T follicular helper cell (primary cell): Measurements from ENCODE around the gene ADCY6.

Experiments used
- DNase-seq: peaks from one replicate; pipeline ENCODE4 v3.0.0-alpha.2; 2020; ENCODE audit warnings: low read depth

Gene ADCY6

DNA sequence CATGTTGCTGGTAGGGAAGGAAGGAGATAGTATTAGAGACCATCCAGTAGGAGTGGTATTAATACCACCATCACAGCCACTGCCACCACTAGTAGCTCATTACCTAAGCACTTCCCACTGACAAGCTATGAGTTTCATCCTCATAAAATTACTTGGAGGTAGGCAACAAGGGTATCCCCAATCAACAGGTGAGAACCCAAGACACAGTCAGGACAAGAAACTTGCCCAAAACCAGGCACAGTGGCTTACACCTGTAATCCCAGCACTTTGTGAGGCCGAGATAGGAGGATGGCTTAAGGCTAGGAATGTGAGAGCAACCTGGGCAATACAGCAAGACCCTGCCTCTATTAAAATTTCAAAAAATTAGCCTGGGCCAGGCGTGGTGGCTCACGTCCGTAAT, 5.5 kb downstream of the ADCY6 start:
- no peak for DNase-seq

DNA sequence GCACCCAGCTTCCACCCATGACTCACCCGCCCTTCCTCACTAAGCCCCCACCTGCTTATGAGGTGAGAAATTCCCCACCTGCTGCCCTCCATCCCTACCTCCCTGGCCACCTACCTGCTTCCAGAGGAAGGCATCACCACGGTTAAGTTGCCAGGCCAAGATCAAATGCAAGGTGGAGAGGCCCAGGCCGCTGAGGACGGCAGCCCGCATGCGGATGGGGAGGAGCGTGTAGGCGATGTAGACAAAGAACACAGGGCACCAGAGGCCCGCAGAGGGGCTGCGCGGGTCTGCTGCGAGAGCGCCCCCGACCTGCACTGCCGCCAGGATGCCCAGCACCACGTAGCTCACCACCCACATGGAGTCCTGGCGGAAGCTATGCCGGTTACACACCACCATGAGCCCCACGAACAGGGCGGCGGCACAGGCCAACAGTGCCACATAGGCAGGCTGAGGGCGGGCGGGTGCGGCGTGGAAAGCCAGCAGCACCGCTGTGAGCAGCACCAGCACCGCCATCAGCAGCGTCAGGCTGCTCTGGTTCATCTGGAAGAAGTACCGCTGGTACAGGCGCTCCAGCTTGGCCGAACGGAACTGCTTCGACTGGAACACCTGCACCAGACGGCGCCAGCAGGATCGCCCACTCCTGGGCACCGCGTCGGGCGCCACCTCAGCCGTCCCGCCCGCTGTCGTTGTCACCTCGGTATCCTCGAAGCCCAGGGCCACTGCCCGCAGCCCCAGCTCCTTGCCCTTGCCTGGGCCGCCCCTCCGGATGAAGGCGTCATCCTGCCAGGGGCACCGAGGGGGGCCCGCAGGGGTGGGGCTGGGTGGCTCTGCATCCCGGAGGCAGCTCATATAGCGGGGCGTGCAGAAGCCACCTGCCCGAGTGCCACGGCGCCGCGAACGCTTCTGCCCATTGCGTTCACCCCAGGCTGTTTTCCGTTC, 6.2 kb downstream of the ADCY6 start:
- DNase-seq = no peak

DNA sequence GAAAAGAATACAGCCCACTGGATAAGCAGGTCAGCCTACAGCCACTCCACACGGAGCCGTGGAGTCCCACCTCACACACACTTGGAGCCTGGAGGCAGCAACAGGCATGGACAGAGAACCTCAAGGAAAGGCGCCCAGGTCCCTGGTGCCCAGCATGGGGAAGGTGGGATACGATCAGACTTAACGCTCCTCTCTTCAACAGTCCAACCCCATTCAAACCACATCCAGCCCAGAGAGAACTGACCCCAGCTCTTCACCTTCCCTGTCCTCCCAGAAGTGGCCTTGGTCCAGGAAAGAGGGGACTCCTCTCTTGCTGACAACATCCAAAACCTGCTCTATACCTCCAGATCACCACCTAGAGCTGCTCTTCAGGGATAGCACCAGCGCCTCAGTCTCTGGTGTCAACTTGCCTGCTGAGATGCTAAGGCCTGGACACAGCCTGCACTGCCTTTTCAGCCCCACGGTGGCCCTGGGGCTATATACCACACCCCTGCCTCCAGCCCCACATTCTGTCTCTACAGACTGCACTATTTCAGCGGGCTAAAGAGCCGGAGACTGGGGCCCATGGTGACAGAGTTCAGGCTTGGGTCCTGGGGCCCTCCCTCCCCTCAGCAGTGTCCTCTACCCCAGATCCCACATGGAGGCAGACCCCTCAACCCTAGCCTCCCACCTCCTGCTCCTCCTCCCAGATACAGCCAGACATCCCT, 7.0 kb downstream of the ADCY6 start:
- no peak for DNase-seq

DNA sequence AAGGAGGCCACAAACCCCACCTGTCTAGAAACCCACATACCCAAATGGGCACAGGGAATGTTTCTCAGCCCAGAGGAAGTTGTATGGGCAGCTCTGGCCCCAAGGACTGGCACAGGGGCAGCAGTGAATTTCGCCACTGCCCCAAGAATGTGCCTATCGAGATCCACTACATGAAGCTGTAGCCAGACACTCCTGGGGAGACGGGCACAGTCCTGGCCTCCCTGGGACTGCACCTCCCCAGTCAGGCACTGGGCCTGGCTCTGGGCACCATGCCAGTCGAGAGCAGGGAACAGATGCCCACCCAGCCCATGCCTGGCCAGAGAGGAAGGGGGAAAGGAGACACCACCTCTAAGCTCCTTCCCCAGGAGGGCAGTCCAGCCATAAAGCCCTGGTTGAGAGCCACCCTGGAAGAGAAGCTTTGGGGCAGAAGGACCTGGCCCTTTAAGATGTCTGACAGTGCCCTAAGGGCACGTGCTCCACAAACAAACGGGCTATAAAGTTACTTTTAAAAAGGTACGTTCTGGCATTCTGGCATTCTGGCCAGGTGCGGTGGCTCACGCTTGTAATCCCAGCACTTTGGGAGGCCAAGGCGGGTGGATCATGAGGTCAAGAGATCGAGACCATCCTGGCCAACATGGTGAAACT, 8.4 kb downstream of the ADCY6 start:
- no peak for DNase-seq

DNA sequence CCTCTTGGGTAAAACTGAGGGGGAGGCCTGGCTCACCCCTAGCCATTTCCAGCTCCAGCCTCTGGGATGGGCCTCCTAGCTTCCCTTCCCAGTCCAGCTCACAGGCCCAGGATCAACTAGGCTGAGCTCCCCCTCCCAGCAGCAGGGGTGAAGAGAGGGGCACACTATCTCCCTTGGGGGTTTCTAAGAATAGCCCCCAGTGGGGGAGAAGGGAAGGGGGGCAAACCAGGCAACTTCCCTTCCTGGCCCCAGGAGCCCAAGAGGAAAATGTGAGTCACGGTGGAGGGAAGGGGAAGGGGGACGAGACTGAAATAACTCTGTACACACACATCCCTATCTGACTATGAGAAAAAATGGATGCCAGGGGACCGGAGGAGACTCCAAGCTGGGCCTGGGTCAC, 9.0 kb downstream of the ADCY6 start:
- DNase-seq = no peak

DNA sequence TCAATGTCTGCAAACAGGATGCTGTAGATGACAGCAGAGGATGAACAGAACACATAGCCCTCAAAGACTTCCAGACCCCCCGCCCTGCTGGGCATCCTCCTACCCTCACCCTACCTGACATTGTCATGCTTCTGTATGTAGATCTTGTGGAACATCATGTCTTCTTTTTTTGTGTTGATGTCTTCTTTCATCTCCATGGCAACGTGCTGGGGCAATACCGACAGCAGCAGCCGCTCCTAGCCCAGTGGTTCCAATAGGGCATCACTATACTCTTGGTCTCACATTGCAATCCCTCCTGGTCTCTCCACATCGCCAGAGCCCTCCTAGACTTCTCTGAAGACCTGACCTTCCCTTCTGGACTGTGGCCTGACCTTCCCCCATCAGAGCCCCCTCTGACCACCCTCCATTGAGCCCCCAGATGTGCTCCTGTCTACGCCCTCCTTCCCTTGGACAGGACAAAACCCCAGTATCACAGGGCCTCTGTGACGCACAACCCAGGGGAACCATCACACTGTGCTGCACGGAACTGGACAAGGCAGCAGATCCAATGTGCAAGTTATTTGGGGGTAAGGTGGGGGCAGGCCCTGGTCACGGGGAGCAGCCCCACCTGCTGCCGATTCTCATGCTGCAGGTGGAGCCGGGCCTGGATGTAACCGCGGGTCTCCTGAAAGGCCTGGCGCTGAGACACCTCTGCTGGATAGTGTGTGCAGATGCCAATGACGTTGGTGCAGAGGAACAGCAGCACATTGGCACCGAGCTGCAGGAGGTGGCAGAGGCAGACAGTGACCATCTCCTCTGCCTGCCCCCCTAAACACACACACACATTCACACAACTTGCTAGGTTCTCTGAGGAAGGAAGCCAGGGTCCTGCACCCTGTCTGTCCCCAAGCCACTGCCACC, 11.1 kb downstream of the ADCY6 start:
- no peak for DNase-seq

DNA sequence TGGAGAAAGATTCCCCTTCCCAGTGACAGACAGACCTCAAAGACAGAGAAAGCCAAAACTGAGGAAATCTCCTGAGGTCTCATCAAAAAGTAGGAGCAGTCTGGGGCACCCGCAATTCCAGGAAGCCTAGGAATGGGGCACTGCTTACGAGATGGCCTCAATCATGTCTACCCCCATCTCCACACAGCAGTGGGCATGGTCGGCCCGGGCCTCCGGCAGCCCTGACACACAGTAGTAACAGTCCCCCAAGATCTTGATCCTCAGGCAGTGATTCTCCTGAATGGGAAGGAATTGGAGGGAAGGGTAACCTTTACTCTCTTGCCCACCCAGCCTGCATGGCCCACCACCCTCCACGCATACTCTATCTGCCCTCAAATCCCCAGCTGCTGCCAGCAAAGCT, 11.9 kb downstream of the ADCY6 start:
- no peak for DNase-seq

DNA sequence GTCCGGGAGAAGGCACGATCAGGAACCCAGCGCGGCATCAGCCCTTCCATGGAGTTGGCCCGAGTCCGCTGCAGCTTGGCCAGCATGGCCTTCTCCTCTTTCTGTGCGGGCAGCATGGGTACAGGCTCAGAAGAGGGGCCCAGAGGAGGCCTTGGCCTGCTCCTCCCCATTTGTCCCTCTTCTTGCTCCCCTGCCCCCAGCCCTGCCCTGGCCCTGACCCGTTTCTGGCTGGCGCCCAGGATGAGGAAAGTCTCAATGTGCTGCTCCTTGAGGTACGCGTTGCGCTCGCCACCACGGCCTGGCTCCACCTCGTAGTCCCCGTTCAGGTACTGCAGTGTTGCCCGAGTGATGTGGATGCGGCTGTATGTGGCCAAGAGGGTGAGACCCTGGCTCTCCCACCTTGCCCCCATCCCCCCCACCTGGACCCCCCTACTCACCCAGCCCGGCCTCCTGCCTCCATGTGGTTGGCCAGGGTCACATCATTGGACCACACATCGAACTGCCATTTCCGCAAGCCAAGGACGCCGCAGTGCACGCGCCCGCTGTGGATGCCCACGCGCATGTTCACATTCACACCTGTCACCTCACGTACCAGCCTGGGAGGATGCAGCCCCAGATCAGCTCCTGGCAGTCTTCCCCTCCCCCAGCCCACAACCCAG, 12.8 kb downstream of the ADCY6 start:
- no peak for DNase-seq

DNA sequence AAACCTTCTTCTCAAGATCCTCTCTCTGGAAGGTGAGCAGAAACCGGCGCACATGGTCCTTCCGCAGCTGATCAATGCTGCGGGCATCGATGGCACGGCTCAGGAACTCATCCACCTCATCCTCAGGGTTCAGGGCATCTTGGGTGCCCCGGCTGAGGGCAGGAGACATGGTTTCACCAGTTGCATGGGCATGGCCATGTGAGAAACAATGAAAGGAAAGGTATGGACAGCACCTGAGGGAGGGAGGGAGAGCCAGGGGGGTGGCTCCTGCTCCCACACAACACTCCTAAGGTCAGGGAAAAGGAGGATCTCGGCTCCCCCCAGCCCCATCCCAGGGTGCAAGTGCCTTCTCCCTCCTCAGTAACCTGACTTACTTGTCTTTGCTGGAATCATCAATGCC, 13.6 kb downstream of the ADCY6 start:
- DNase-seq = no peak

DNA sequence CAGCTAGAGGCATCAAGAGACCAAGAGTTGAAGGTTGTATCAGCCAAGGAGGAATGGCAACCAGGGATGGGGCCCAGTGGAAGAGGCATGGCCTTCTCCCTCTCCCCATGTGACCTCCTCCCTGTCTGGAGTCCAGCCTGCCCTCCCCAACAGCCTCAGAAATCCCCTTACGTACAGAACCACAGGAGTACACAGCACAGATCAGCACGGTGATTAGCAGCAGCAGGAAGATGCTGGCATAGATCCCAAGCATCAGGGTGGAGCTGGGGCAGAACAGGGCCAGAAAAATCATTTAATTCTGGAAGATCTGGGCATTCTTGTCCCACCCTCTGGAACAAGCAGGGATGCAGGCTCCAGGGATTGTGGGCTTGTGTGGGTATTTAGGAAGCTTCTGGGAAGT, 14.4 kb downstream of the ADCY6 start:
- DNase-seq = no peak

DNA sequence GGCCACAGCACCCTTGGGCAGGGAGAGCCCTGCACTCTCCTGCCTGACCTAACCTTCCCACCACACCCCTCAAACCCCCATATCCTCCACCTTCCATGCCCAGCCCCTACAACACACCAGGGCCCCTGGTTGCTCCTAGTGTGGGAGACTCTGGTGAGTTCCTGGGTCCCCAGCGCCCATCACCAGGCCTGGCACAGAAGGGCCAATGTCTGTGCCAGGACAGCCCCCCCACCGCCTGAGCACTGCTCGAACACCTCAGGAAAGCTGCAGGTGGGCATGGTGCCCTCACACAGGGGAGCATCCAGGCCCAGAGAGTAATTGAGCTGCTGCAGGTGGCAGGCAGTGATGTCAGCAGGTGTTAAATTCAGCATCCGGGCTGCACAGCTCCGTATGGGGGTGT, 15.2 kb downstream of the ADCY6 start:
- no peak for DNase-seq

DNA sequence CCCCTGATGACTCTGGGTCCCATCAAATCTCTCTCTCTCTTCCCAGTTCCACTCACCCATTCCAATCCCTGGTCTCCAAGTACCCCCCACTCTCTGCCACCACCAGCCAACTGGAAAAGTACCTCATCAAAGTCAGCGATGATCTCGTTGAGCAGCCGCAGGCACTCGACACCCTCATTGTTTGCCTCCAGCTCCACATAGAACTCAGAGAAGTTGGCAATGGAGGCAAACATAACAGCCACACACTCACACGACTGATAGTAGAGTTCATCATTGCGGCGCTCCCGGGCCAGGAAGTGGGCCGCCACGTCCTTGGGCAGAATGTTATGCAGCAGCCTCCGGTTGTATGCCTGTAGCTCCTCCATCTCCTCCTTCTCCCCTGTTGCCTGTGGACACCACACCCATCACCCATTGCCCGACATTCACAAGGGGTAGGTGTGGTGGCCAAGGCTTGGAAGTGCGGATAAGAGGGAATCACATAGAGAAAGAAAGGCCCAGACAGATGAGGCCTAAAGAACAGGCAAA, 17.2 kb downstream of the ADCY6 start:
- no peak for DNase-seq

DNA sequence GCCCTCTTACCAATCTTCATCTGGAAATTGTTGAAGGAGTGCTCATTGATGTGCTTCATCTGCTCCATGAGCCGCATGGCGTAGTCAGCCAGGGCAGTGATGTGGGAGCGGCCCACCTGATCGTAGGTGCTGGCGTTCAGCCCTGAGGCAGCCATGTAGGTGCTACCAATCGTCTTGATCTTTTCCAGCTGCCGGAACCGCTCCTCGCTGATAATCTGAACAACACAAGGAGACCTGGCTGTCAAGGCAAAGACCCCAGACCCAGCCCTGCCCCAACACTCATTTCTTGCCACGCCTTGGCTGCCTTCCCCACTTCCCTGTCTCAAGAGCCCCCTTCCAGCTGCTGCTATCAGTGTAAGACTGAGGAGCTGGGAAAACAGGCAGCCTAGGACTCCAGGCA, 18.1 kb downstream of the ADCY6 start:
- no peak for DNase-seq

DNA sequence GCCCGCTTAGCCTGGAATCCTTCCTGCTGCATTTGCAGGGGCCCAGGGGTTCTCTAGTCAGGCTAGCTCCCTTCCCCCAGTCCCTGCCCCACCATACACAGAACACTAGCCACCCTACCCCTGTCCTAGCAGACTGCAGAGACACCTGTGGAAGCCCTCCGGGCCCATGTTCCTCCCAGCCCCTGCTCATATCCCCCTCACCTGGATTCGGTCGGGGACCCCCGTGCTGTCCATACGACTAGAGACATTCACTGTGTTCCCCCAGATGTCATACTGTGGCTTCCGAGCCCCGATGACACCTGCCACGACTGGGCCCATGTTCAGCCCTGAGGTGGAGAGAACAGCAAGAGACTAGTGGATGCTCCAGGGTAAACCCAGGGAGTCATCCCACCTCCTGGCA, 20.2 kb downstream of the ADCY6 start:
- DNase-seq = no peak

DNA sequence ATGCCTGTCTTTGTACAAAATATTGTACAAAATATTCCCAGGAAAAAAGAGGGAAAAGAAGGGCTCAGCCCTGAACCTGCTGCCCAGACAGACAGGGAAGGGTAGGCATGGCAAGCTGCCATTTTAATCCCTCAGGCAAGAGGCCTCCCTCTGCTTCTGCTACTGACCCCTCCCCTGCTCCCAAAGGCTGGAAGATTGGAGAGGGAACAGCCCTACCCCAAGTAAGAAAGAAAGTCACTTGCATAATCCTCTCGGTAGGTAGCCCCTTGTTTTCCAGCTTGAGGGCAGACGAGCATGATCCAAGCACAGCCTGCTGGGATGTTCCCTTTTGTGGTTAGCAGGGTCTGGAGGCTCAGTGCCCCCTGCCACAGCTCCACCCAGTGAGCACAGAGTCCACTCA, 20.7 kb downstream of the ADCY6 start:
- no peak for DNase-seq

DNA sequence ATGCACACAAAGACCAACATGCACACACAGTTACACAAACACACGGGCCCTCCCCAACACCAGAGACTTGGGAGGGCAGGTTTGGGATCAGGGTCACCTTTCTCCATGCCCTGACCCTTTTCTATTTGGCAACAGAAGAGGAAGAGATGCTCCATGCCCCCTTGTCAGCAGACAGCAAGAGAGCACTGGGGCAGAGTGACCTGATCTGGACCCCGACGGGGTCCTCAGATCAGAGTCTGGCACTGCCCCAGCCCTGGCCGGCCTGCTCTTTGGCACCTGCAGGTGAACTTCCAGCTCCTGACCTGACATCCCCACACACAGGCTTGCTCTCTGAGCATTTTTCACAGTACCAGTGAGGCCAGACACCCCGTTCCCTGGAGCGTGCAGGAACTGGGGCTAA, 21.4 kb downstream of the ADCY6 start:
- no peak for DNase-seq

DNA sequence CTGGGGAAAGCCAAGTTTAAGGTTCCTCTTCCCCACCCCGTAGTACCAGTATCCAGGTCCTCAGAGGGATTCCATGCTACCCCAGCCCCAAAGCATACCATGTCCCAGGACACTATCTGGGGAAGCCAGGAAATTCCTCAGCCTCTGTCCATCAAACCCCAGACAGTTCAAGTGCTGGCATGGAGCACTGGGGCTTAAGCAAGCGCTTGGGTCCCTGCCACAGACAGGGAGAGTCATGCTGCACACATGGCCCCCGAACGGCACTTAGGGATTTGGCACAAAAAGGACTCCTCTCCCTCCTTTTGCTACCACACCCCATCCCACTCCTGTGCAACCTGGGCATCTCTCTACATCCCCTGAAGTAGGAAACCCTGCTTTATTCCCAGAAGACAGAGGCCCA, 21.8 kb downstream of the ADCY6 start:
- no peak for DNase-seq

DNA sequence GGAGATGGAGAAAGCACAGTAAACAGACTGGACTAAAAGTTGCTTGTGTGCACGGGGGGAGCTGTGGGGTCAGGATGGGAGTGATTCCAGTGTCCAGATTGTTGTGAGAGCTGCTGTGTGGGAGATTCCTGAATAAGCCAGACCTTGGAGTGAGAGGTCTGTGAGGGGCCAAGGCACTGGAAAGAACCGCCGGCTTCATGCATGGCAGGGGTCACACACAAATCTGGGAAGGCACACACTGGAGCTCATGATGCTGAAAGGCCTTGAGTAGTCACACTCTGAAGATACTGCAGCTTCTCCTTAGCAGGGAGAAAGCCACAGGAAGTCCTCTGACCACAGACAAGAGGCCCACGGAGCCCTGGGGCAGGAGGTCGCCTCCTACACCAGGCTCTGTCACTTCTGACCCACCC, 23.1 kb downstream of the ADCY6 start:
- DNase-seq = no peak

DNA sequence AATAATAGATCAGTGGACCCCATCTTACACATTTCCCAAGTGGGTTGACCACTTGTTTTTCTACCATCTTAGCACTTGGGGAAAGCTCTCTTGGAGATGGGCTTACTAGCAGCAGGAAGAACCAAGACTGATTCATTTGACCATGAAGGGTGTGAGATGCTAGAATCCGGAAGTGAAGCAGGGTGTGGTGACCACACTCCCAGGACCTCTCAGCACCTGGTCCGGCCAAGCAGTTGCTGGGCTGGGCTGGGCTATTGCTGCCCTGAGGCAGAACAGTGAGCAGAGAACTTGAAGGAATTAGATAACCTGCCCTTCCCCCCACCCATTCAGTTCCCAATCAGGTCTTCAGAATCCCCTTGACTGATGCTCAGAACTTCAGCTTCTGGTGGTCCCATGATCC, 24.4 kb downstream of the ADCY6 start:
- no peak for DNase-seq

DNA sequence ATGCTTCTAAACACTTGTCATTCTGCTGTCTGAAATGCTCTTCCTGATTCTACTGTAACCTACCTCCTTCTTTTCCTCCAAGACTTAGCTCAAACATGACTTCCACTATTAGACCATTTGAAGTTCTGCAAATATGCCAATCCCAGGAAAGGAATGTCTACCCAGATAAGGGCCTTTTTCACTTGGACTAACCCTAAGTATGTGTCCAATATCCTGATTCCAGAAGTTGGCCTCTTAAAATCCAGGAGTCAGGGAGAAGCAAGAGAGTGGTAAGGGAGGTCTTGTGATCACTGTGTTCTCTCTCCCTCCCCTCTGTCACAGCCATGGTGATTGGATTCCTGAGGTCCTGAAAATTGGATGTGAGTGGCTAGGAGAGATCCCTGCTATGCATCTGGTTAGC, 30.2 kb downstream of the ADCY6 start:
- DNase-seq = no peak

DNA sequence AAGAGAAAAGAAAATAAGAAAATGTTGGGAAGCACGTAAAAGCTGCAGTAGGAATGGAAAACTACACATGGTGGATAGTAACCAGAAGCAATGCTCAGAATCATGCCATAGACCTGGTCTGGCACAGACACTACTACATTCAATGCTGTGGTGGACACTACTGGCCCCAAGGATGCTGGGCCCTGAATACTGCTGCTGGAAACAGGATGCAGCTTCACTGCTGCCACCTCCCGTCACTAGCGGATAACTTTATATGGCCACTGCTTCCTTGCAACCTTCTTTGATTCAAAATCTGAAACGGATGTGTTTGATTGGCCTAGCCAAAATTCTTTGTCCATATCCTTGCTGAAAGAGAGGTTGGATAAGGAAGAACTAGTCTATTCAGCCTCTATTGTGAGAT, 30.7 kb downstream of the ADCY6 start:
- DNase-seq = no peak
